Breast epithelium (tissue), 4 donors: ENCODE results near the gene TOMM20L. TPM values are rescaled to one million over a fixed set of nuclear protein-coding genes. Genes with fewer than 3 reads are reported as not detected.

Source experiments
- DNase-seq, 2 donors: peaks; one replicate each; pipeline ENCODE4 v3.0.0-alpha.2; 2019; ENCODE audit warnings: low spot score in 2 of 2
- H3K27ac ChIP-seq, 2 donors: fragments of 200-600 bp; sonication (generic) in 1 of 2; one replicate each; pipeline ENCODE4 v1.5.1; 2016 to 2019; ENCODE audit warnings: mild to moderate bottlenecking in 1 of 2
- H3K27me3 ChIP-seq, 2 donors: fragments of 200-600 bp; sonication (generic) in 1 of 2; one replicate each; pipeline versions ENCODE4 v1.5.1 to v1.6.0; 2017 to 2019; ENCODE audit warnings: control low read depth in 1 of 2, mild to moderate bottlenecking in 1 of 2
- H3K36me3 ChIP-seq: fragments of 200-600 bp; one replicate; pipeline ENCODE4 v1.5.1; 2019
- H3K4me1 ChIP-seq, 2 donors: fragments of 200-600 bp; sonication (generic); one replicate each; pipeline ENCODE4 v1.5.1; 2016 to 2019; ENCODE audit warnings: control low read depth in 1 of 2
- H3K4me3 ChIP-seq, 3 donors: fragments of 200-600 bp; sonication (generic); 1 replicate in 2 of 3; 2 replicates in 1 of 3; pipeline ENCODE4 v1.5.1; 2016 to 2019; ENCODE audit warnings: mild to moderate bottlenecking in 3 of 3, moderate library complexity in 2 of 3
- H3K9me3 ChIP-seq, 2 donors: fragments of 200-600 bp; sonication (generic) in 1 of 2; one replicate each; pipeline ENCODE4 v1.5.1; 2016 to 2019; ENCODE audit warnings: control low read depth in 1 of 2
- POLR2A ChIP-seq: fragments of 450-650 bp; IDR thresholded peaks from one replicate; pipeline ENCODE4 v1.6.1; 2016; ENCODE audit warnings: antibody characterized with exemption, mild to moderate bottlenecking, moderate library complexity
- POLR2AphosphoS5 ChIP-seq, 3 donors: sonication (generic); formaldehyde crosslinking; IDR thresholded peaks; one replicate each; pipeline ENCODE4 v1.6.1; 2017; ENCODE audit warnings: antibody characterized with exemption in 3 of 3
- intact Hi-C: fragments of 100-400 bp; cut with DNase I; formaldehyde crosslinking; loops from one replicate; pipeline ENCODE4 v1.15.1; 2023; ENCODE audit warnings: low total_unique reads
- total RNA-seq, 3 donors: library from RNA; depleted of rRNA; stranded (reverse); fragments of >200 nt; gene quantifications; one replicate each; pipeline ENCODE4 v1.1.0, GENCODE V29; 2016
- TF ChIP-seq, protein P1 (sequence below), 3 donors: fragments of 450-650 bp; IDR thresholded peaks; one replicate each; pipeline ENCODE4 v1.5.1; 2016 to 2017; ENCODE audit warnings: antibody characterized with exemption in 3 of 3, mild to moderate bottlenecking in 3 of 3, moderate library complexity in 3 of 3

The TOMM20L gene
- total RNA-seq, 3 donors from 2014 or later = not detected

- intact Hi-C loops = no loop called here
- no peaks in the 10 kb centered on the region for H3K9me3 ChIP-seq
- H3K27ac ChIP-seq = no peak overlapping the region
- no peaks in the 10 kb centered on the region for H3K27me3 ChIP-seq
- TF ChIP-seq POLR2A = no peak
- TF ChIP-seq POLR2AphosphoS5 (IDR thresholded peaks at IDR 0.05) = no peak
- TF ChIP-seq, protein P1, sequence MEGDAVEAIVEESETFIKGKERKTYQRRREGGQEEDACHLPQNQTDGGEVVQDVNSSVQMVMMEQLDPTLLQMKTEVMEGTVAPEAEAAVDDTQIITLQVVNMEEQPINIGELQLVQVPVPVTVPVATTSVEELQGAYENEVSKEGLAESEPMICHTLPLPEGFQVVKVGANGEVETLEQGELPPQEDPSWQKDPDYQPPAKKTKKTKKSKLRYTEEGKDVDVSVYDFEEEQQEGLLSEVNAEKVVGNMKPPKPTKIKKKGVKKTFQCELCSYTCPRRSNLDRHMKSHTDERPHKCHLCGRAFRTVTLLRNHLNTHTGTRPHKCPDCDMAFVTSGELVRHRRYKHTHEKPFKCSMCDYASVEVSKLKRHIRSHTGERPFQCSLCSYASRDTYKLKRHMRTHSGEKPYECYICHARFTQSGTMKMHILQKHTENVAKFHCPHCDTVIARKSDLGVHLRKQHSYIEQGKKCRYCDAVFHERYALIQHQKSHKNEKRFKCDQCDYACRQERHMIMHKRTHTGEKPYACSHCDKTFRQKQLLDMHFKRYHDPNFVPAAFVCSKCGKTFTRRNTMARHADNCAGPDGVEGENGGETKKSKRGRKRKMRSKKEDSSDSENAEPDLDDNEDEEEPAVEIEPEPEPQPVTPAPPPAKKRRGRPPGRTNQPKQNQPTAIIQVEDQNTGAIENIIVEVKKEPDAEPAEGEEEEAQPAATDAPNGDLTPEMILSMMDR (IDR thresholded peaks at IDR 0.05) = no peak
- no peaks in the 10 kb centered on the region for H3K4me1 ChIP-seq
- no peak for DNase-seq
- H3K4me3 ChIP-seq = no peak overlapping the region
- H3K36me3 ChIP-seq = no peaks in the 10 kb centered on the region
These were observed 4.9 kb upstream of the TOMM20L start for GRCh38 chr14:58390830-58391229.

- intact Hi-C loops = no loop called here
- no peaks in the 10 kb centered on the region for H3K36me3 ChIP-seq
- H3K4me3 ChIP-seq = peak overlapping the region; percentile 44 to 80 (median 74)
- DNase-seq = no peak
- no peaks in the 10 kb centered on the region for H3K9me3 ChIP-seq
- H3K27me3 ChIP-seq = no peaks in the 10 kb centered on the region
- TF ChIP-seq, protein P1 (IDR thresholded peaks at IDR 0.05) = no peak
- TF ChIP-seq POLR2A = no peak
- TF ChIP-seq POLR2AphosphoS5 (IDR thresholded peaks at IDR 0.05) = no peak
- peak overlapping the region; percentile 89 to 93 for H3K27ac ChIP-seq
- no peaks in the 10 kb centered on the region for H3K4me1 ChIP-seq
These were observed 243 bp upstream of the TOMM20L start for GRCh38 chr14:58395562-58395811.

DNA sequence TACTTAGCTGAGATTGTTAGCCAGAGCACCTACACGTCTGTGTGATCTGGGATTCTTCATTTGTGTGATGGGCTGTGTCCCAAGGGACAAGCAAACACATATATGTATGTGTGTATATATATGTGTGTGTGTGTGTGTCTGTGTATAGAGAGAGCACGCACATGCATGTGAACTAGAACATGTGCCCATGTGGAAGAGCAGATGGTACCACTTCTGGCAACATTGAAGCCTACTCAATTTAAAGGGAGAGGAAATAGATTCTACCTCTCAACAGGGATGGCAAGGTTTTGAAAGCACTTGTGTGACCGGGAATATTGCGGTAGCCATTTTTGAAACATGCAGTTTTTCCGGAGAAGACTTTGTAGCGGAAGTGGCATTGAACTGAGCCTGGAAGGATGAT, 1.4 kb downstream of the TOMM20L start:
- no peak for DNase-seq
- TF ChIP-seq POLR2AphosphoS5 (IDR thresholded peaks at IDR 0.05) (no peak), POLR2A (no peak)
- TF ChIP-seq, protein P1 (IDR thresholded peaks at IDR 0.05) = no peak
- Histone ChIP-seq H3K4me1 (no peaks in the 10 kb centered on the region), H3K36me3 (no peaks in the 10 kb centered on the region), H3K4me3 (no peak overlapping the region), H3K27me3 (no peaks in the 10 kb centered on the region), H3K9me3 (no peaks in the 10 kb centered on the region), H3K27ac (peak overlapping the region; percentile 89 to 93)
- intact Hi-C loops = no loop called here

DNA sequence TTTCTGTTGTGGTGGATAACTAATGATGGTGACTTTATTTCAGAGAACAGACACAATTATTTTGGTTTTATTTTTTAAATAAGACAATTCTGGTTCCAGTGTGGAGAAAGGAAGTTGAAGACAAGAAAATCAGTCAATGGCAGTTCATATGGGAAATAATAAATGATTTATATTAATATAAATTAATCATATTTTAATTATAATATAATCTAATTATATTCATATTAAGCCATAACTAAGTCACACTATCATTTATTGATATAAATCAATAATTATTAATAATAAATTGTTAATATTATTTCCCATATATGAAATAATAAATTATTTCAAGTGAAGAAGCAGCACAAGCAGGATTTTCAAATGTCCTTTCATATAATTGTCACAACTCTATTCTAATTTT, 2.8 kb downstream of the TOMM20L start:
- Histone ChIP-seq H3K4me3 (no peak overlapping the region), H3K36me3 (no peaks in the 10 kb centered on the region), H3K9me3 (no peaks in the 10 kb centered on the region), H3K4me1 (no peaks in the 10 kb centered on the region), H3K27me3 (no peaks in the 10 kb centered on the region), H3K27ac (no peak overlapping the region)
- intact Hi-C loops = no loop called here
- TF ChIP-seq, protein P1 (IDR thresholded peaks at IDR 0.05) = no peak
- TF ChIP-seq POLR2A (no peak), POLR2AphosphoS5 (IDR thresholded peaks at IDR 0.05) (no peak)
- DNase-seq = no peak

- no peak overlapping the region for H3K4me3 ChIP-seq
- H3K9me3 ChIP-seq = no peaks in the 10 kb centered on the region
- TF ChIP-seq POLR2AphosphoS5 (IDR thresholded peaks at IDR 0.05) (no peak), POLR2A (no peak)
- TF ChIP-seq, protein P1 (IDR thresholded peaks at IDR 0.05) = no peak
- H3K27me3 ChIP-seq = no peaks in the 10 kb centered on the region
- no peaks in the 10 kb centered on the region for H3K4me1 ChIP-seq
- intact Hi-C loops = no loop called here
- DNase-seq = no peak
- H3K36me3 ChIP-seq = no peaks in the 10 kb centered on the region
- no peak overlapping the region for H3K27ac ChIP-seq
These were observed 3.2 kb downstream of the TOMM20L start for GRCh38 chr14:58398895-58399294.
